Suprapubic skin (tissue), 3 donors: Measurements from ENCODE around the gene MYO9B.

Experiments
- CTCF ChIP-seq, 2 donors: fragments of 200-600 bp in 1 of 2; fragments of 450-650 bp in 1 of 2; sonication (generic) in 1 of 2; IDR thresholded peaks; one replicate each; pipeline ENCODE4 v1.5.1; 2016 to 2019; ENCODE audit warnings: antibody characterized with exemption in 2 of 2, mild to moderate bottlenecking in 1 of 2, moderate library complexity in 1 of 2
- EP300 ChIP-seq: sonication (generic); formaldehyde crosslinking; IDR thresholded peaks from one replicate; pipeline ENCODE4 v1.6.1; 2017; ENCODE audit warnings: antibody characterized with exemption
- POLR2A ChIP-seq, 2 donors: fragments of 450-650 bp; IDR thresholded peaks; one replicate each; pipeline ENCODE4 v1.6.1; 2017; ENCODE audit warnings: antibody characterized with exemption in 2 of 2, mild to moderate bottlenecking in 2 of 2, moderate library complexity in 2 of 2

GRCh38 chr19:17121736-17122293 is 46.2 kb downstream of the MYO9B start:
- TF ChIP-seq EP300 (no peak), POLR2A (IDR thresholded peaks at IDR 0.05) (no peak), CTCF (IDR thresholded peaks at IDR 0.05) (no peak)
